Brain pericyte (primary cell): ENCODE measurements around the gene SLCO2A1.

Experiments
- DNase-seq: peaks from one replicate; pipeline ENCODE4 v3.0.0-alpha.2; 2012; ENCODE audit warnings: low read depth, low spot score

SLCO2A1 gene

DNA sequence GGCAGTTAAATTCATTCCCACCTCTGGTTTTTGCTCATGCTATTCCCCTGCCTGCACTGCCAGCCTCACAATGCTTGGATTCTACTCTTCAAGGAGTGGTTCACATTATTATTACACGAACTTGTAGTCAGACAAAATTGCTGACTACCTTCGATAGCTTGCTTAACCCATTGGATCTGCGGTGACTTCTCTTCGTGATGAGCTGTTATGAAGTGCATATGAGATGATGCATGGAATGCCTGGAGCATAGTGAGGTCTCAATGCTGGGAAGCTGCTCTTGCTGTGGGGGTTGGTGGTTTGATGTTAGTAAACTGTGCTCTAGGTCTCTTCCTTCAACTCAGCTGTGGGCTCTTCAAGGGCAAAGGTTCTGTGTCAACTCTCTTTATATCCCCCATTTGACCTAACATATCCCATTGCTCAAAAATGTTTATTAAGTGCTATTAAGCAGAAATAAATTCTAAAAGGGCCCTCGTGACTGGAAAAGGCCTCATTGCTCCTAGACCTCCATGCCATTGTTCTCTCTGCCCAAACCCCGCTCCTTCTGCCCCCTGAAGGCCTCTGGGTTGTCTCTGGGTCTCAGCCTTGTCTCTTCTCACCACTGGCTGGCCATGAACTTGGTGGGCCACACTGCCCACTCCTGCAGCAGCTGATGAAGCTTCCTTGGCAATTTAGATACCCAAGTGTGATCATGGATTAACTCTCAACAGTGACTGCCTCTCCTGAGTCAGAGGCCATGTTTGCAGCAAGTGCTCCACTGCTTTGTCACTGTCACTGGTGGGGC is 4.5 kb upstream of the SLCO2A1 start:
- no peak for DNase-seq

DNA sequence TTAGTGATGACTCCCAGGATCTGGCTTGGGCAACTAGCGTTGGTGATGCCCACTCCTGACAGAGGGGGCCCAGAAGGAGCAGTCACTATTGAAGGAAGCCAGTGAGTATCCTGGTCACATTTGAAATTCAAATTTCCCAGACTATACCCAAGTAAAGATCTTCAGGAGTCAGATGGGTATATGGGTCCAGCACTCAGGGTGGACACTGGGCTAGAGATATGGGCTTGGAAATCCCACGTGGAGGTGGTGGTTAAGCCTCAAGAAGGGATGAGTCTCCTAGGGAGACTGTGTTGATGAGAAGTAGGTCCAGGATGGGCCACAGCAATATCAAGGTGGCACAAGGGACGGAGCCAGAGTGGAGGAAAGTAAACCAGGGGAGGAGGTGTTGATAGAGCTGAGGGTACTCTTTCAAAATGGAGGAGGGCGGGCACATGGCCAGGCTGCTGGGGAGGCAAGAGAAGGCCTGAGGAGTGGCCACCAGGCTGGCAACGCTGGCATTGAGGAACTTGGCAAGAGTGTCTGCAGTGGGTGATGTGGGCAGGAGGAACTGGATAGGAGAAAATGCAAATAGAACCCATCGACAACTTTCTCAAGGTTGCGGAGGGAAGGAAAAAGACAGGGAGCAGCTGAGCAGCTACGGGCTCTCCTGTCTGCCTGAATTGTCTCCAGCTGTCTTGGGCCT is 3.7 kb upstream of the SLCO2A1 start:
- DNase-seq, result no peak

DNA sequence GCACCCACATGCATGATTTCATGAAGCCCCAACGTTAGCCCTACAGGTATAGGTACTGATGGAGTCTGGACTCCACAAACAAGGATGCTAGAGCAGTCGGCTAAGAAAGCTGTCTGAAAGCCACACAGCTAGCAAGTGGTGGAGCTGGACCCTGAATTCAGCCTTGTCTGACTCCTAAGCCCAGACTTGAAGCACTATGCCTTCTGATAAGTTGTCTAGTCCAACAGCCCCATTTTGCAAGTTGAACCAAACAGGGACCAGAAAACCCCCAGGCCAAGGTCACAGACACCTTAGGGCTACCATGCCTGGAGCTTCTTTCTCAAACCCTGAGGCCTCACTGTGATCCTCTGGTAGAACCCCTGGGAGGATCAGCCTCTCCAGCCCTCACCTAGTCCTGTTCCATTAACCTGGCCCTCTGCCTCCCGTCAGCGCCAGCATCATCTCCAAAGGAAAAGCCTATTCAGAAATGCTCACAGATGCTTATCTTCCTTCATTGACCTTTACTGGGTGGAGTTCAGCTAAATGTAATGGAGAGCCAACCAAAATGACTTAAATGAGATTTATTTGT is 1.7 kb upstream of the SLCO2A1 start:
- DNase-seq, result no peak

DNA sequence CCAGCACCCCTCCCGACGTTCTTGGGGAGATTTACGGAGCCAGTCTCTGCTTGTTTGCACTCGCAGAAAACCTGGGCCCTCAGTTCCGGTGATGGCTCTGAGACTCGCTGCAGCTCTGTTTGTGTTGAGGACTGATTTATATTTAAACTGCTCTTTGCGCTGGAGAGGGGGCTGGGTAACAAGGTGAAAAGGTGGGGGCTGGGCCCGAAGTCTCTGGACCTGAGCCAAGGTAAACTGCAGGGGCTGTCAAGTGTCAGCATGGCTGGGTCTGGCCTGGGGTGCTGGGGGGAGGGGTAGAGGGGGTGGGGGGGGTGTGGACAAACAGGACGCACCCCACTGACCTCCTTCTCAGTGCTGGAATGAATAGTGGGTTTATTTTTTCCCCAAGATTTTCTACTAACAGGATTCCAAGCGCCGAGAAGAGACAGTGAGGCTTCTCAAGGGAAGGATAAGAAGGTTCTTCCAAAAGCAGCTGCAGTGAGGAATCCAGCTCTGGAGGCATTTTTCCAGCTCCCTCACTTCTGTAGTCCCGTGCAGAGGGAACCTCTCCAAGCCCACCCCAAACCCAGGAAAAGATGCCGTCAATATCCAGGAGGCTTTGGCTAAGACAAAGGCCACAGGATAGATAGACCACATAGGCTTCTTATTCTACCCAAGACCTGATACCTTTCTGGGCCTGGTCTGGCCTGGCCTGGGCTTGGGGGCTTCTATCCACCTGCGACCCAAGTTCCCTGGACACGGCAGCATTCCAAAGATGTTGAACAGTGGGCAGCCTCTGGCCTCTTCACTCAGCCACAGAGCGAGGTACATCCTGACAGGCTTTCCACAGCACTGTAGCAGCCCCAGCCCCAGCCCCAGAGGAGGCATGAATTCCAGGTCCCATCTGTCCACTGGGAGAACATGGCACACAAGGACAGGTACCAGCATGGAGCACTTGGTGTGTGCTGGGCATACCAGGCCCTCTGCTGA is 938 bp upstream of the SLCO2A1 start:
- no peak for DNase-seq

DNA sequence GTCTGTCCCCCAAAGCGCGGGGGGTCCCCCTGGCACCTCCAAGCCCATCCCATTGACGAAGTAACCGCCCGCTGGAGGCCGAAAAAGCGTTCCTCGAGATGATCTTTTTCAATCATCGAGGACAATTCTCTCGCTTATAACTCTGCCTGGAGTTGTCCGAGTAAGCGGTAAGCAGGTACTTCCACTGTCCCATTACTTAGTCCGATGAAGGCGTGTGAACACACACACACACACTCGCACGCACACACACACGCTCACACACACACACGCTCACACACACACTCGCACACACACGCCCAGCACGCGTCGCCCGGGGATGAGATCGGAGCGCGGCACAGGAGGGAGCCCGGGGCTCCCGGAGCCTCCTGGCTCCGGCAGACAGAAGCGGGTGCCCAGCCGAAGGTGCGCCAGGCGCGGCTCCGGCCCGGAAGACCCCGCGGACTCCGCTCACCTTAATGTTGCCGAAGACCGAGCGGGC is 430 bp downstream of the SLCO2A1 start:
- no peak for DNase-seq

DNA sequence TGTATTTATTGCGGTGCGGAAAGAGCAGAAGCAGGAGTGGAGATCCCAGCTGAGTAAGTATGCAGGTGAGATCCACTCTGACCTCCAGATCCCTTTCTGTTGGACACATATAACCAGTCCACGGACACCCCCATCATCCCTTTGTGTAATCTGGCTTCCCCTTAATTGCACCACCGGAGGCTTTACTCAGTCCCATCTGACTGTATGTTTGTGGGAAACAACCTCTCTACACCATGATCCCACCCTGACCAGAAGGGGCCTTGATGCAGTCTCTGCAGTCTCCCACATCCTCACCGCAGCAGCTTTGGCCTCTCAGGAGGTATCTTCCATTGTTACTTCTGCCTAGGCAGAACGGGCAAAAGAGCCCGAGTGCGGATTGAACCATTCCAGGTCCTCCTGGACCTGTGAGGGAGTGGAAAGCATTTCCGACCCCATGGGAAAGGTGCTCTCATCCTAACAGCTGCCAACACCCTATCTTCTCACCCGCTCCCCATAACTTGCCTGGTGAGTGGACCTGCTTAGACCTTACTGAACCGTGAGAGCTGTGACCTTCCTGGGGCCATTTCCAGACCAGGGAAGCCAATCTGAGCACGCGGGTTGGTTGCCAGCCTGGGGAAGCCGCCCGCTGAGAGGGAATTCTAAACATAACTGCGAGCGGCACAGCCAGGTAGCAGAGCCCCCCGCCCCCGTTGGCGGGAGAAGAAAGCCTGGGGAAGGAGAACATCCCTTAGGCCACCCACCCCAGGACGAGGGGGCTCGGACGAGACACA is 1.1 kb downstream of the SLCO2A1 start:
- DNase-seq, result no peak

DNA sequence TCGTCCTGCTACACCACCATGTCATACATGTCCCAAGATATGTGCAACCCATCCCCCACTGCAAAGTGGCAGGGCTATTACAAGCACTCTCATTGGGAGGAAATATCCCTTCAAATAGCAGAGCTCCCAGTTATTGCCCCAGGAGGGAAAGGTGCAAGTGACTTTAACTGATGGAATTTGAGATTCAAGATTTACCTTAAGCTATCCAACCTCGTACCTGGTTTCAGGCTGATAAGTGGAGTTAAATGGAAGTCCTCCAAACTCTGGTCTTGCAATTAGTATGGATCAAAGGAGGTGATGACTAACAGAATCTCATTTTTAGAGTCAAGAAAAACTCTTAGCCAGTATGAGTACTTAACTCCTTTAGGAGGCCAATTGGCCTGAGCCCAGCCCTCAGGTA is 2.1 kb downstream of the SLCO2A1 start:
- DNase-seq, result no peak

DNA sequence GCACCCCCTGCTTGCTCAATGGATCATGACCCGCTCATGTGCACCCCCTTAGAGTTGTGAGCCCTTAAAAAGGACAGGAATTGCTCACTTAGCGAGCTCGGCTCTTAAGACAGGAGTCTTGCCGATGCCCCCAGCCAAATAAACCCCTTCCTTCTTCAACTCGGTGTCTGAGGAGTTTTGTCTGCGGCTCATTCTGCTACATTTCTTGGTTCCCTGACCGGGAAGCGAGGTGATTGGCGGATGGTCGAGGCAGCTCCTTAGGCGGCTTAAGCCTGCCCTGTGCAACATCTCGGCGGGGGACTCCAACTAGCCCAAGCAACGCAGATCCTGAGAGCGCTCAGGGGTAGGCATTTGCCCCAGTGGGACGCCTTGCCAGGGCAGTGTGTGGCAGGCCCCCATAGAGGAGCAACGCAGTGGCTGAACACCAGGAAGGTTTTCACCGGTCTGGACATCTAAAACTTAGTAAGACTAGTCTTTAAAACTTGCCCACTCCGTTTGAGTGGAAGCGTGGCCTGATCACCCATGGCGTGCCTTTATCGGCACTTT is 9.5 kb downstream of the SLCO2A1 start:
- no peak for DNase-seq

DNA sequence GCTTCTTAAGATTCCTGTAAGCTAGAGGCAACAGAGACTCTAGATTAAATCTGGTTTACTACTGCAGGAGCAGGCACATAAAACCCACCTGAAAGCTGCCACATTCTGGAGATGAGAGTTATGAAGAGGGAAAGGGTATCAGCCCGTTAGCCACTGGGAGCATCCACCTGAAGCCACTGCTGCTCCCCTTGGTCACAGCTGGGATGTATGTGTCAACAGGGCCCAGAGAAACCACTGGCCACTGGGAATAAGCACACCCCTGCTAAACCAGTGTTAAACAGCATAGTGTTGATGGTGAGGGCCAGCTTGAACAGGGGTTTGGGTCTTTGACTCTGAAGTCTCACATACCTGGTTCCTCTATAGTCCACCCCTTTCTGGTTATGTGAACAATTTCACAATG is 10.9 kb downstream of the SLCO2A1 start:
- DNase-seq, result no peak

DNA sequence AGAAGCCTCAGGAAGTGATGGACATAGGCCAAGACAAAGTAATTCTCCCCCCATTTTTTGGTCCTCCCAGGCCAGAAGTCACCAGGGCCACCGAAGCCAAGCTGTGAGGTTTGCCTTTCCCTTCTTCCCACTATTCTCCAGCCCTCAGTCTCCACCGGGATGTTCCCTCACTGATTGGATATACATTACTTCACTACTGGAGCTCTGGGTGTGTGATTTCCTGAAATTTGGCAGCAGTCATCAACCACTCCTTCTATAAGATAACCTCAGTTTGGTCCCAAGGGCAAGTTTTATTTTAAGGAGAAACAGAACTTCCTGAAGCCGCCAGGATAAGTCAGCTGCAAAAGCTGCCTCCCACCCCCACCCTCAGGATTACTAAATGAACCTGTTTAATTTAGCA is 11.3 kb downstream of the SLCO2A1 start:
- no peak for DNase-seq

DNA sequence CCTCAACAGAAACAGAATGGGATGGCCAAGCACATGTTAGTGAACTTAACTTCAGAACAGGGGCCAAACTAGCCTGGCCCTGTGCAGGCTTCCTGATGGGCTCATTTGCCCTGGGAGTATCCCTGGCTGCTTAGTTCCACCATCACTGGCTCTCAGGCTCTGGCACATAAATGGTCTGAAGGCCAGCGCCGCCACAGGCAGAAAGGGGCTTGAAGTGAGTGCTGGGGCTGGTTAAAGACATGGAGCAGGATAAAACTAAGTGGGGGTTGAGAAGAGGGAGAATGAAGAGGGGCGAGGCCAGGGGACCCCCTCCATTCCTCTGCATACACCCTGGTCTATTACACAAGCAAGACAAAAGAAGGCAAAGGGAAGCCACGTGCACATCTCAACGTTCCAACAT is 12.2 kb downstream of the SLCO2A1 start:
- no peak for DNase-seq

DNA sequence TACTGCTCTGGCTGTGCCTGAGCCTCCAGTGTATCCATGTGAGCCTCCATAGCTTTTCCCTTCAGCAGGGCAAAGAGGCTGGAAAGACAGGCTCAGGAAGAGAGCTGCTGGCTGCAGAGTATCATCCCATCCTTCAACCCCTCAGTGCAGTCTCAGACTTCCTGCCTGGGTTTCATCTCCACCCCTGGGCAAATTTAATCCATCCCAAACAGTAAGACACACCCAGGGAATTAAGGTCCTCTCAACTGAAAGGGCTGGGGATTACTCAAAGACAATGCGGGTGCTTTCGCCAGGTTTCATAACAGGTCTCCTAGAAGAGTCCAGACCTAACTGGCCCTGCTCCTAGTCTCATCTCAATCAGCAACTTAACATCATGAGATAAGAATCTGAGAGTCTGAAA is 15.5 kb downstream of the SLCO2A1 start:
- no peak for DNase-seq

DNA sequence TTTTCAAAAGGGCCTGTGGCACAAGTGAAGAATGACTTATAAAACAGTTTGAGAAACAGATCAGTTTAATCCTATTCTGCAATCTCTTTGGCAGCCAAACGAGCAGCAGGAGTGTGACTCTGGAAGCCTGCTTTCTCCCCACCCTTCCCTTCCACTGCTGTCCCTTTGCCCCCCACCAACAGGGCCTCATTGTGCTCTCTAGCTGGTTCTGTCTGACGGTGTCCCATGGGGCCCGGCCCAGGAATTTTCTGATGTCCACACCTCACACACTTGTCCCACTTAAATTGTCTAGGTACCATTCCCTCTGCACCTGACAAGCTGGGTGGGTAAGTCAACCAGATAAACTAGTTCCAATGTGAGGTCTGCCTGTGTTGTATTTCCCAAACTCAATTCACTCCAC is 16.4 kb downstream of the SLCO2A1 start:
- no peak for DNase-seq

DNA sequence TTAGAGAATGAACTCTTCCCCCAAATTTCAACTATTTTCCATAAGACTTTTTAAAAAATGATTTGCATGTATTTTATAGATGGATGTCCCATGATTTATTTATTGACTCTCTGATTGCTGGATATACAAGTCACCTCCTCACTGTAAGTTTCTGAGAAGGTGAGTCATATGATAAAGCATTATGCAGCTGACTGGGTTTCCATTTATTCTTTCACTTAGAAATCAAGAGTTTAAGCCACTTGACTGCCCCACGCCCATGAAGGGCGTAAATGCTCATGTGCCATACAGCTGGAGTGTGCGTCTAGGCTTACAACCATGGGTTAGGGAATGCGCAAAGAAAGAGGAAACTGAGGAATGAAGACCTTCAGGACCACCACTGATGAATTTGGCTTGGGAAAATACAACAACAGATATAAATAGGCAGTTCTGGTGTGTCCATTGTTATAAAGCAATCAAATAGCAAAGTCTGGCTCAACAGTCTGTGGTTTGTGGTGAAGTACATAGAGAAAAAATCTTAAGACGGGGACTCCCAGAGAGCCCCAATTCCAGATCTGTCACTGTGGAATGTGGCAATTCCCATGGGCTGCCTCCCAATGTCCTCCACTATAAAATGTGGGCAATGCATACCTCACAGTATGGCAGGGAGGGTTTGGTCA is 20.3 kb downstream of the SLCO2A1 start:
- DNase-seq, result no peak

DNA sequence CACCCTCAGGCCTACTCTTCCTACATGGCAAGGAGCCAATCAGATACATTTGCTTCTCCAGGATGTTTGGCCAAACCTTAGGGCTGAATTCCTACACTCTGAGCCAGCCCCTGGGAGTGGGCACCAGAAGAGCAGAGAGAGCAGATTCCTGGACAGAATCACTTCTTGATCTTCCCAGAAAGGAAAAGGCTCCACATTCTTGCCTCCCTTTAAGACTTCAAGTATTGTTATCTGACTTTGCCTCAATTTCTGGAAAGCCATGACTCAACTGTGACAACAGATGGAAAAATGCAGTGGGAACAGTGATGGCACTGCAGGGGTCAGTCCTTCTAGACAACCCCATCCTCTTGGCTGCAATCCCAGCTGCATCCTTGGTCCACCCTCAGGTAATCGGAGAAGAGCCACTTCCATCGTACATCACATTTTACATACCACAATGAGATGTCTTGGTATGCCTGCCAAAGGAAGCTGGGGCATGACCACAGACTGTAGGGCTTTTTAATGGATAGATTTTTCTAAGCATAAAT is 21.0 kb downstream of the SLCO2A1 start:
- peak; percentile 32 for DNase-seq

DNA sequence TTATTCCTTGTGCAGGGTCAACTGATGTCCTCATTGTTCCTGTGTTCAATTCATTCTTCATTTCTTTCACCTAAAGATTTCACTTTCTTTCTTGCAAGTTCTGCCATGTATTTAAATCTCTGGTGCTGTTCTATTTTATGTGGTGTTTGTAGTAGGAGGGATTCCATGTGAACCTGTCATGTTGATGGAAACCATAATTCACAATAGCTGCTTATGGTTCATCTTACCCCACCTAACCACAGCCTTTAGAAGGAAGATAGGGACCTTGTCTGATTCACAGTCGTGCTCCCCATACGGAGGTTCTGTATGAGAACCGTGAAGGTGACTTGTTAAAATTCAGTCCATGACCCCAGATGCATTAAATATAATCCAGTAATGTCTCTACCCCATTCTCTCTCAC is 21.9 kb downstream of the SLCO2A1 start:
- no peak for DNase-seq

DNA sequence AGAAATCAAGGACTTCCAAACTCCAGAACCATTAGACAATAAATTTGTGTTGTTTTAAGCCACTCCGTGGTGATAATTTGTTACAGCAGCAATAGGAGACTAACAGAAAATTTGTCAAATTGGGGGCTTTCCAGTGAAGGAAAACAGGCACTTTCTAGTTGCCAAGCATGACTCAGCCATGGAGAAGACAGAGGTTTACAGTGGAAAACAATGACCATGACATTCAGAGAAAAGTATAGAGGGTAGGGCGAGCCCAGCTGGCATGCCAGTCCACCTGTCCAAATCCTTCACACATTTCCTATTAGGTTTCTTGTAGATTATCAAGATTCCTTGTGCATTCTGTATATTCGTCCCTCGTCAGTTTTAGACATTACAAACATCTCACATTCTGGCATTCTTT is 24.9 kb downstream of the SLCO2A1 start:
- DNase-seq, result no peak

DNA sequence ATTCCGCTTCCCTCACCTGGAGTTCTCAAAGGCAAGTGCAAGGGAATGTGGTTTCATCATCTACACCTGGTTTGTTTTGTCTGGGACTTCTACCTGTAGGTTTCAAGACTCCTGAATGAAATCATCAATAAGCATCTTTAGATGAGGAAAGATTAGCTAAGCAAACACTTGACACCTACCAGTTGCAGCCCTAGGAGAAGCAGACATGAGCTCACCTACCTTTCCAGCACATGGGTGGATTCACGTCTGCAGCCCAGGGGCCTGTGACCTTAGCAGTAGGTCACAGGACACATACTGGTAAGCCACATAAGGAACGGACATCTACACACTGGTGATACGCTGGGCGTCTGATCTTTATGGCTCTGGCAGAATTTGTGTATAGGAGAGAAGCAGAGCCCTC is 26.7 kb downstream of the SLCO2A1 start:
- DNase-seq, result no peak

DNA sequence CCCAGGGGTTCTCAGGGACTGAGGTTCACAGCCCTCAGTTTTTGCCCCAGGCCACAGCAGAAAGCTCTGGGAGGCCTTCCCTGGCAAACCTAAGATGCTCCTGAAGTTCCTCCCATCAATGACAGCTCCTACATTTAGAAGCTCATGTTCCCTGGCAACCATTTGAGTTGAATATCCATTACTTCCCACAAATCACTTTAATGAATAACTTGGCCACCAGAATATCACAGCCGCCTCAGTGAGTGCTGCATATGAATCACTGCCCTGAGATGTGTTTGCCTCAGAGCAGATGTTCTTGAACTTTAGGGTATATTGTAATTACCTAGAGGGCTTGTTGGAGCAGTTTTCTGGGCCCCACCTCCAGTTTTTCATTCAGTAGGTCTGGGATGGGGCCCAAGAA is 27.4 kb downstream of the SLCO2A1 start:
- DNase-seq, result no peak

DNA sequence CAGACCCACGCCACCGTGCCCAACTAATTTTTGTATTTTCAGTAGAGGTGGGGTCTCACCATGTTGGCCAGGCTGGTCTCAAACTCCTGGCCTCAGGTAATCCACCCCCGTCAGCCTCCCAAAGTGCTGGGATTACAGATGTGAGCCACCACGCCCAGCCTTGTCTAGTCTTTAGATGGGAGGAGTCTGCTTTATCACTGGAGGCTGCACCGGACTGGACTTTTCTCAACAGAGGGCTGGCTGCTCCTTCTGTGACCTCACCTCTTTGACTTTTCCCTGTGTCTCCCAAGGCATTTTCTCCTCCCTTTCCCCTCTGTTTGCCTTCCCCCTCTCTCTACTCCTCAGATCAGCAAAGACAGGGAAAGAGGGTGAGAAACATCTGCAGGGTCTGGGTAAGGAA is 28.5 kb downstream of the SLCO2A1 start:
- no peak for DNase-seq
